ENCODE measurements around the gene BLTP1.

DNA sequence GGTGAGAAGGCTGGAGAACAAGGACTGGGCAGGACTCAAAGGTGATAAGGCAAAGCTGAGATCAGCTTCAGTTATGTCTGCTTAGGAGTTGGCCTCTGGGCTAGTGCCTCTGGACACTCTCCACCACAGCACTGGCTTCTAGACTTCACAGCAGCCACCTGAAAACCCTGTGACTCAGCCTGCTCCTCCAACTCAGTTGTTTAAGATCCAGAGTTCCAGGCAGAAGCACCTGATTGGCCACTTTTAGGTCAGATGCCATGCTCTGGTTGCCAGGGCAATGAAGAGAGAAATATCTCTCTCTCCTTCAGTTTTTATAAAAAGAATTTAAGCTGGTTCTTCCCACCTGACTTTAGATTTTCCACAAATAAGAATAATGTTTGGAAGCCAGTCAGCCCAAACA is 47.9 kb upstream of the BLTP1 start:
- no peak for TF ChIP-seq SIN3A (IDR thresholded peaks at IDR 0.05; ENCODE audit: borderline replicate concordance, insufficient read depth, low read length)
- TF ChIP-seq POLR2AphosphoS5 (IDR thresholded peaks at IDR 0.05; ENCODE audit: low read depth, low read length), result no peak
- TF ChIP-seq TAF1 (IDR thresholded peaks at IDR 0.05; ENCODE audit: borderline replicate concordance, insufficient read depth, low read length), result no peak
- TF ChIP-seq, protein P1, sequence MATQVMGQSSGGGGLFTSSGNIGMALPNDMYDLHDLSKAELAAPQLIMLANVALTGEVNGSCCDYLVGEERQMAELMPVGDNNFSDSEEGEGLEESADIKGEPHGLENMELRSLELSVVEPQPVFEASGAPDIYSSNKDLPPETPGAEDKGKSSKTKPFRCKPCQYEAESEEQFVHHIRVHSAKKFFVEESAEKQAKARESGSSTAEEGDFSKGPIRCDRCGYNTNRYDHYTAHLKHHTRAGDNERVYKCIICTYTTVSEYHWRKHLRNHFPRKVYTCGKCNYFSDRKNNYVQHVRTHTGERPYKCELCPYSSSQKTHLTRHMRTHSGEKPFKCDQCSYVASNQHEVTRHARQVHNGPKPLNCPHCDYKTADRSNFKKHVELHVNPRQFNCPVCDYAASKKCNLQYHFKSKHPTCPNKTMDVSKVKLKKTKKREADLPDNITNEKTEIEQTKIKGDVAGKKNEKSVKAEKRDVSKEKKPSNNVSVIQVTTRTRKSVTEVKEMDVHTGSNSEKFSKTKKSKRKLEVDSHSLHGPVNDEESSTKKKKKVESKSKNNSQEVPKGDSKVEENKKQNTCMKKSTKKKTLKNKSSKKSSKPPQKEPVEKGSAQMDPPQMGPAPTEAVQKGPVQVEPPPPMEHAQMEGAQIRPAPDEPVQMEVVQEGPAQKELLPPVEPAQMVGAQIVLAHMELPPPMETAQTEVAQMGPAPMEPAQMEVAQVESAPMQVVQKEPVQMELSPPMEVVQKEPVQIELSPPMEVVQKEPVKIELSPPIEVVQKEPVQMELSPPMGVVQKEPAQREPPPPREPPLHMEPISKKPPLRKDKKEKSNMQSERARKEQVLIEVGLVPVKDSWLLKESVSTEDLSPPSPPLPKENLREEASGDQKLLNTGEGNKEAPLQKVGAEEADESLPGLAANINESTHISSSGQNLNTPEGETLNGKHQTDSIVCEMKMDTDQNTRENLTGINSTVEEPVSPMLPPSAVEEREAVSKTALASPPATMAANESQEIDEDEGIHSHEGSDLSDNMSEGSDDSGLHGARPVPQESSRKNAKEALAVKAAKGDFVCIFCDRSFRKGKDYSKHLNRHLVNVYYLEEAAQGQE (IDR thresholded peaks at IDR 0.05; ENCODE audit: insufficient read depth in 1 of 2, low read depth in 2 of 2, low read length in 2 of 2), result no peak
